ENCODE data around the gene PLD1.
"Not testable (repeated sequence)": the region's sequence is repeated elsewhere in the genome, so short reads cannot be mapped to it uniquely, and the experiment has no call there.

Gene PLD1

DNA sequence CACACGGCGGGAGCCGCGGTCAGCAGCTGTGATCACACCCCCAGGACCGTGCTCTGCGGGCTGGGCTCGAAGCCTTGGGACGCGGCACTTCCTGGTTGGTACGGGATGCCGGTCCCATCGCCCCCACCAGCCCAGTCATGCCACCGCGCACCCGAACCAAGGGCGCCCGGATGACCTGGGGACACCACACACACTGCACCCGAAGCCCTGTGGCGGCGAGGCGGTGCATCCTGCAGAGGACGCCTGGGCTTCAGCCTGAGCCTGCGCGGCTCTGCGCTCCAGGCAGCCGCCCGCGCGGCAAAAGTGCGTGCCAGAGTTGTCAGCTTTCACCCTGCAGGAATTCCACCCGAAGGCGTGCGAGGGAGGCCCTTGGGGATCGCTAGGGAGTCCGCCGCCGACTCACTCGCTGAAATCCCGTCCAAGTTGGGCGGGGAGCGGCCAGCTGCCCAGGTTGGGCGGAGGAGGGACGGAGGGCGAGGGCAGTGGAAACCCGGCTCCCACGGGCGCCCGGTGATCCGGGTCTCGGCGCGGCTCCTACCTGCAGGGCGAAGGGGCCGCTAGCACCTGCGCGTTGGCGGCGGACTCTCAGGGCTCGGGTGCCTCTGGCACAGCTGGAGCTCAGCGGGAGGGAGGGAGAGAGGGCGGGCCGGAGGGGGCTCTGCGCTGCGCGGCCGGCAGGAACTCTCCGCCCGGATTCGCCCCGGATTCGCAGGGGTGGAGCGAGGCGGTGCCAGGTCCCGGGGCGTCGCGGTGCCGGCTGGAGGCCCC lies at the start of gene PLD1:
PLD1 (minus strand) TSS at position 623 of the 768 bp plus-strand sequence. CDS start 72,432 bp downstream, outside the sequence.
- peak; percentile 68 for DNase-seq (ENCODE audit: low spot score)

DNA sequence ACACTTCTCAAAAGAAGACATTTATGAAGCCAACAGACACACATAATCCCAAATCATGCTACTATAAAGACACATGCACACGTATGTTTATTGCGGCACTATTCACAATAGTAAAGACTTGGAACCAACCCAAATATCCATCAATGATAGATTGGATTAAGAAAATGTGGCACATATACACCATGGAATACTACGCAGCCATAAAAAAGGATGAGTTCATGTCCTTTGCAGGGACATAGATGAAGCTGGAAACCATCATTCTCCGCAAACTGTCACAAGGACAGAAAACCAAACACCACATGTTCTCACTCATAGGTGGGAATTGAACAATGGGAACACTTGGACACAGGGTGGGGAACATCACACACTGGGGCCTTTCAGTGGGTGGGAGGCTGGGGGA lies 48.5 kb upstream of the PLD1 start:
- not testable (repeated sequence) for DNase-seq (ENCODE audit: low spot score)

DNA sequence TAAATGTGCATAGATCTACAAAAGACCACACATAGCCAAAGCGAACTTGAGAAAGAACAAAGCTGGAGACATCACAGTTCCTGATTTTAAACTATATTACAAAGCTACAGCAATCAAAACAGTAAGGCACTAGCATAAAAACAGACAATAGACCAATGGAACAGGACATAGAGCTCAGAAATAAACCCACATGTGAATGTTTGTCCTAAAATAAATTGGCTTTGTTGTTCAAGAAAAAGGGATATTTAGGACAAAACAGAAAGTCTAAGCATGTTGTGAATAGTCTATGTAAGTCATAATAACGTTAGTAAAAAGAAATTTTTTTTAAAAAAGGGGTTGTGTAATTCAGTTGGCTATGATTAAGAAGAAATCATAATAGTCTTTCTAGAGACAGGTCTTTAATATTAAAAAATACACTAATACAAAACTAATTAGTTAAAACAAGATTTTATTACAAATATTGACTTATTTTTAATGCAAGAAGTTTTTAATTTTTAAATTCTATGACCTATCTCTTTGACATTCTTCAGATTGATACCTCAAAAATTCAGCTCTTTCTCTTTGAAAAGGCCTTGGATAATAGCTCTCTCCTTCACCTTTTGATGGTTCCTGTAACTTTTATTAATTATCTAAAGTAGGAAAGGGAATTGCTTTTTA lies 44.5 kb upstream of the PLD1 start:
- no peak for DNase-seq (ENCODE audit: low spot score)

DNA sequence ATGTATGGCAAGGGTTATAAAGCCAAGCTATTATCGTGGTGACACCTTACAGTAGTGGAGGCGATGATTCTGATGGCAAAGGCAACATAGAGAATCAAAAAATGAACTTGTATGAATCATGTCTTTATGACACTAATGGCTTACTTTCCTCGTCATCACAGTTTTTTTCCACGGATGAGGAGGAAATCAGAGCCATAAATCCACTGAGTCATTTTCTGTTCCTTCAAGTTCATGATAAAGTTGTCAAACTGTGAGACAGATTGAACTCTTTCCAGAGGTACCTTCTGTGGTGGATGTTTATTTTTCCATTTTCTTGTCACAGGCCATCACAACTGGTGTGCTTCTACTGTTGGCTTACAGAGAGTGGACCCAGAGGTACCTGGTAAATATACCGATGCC lies 41.4 kb upstream of the PLD1 start:
- no peak for DNase-seq (ENCODE audit: low spot score)

- no peak for DNase-seq (ENCODE audit: low spot score)
Measured at GRCh38 chr3:171850960-171851659, 40.8 kb upstream of the PLD1 start.

GRCh38 chr3:171850320-171850959 lies 40.2 kb upstream of the PLD1 start:
- no peak for DNase-seq (ENCODE audit: low spot score)

DNA sequence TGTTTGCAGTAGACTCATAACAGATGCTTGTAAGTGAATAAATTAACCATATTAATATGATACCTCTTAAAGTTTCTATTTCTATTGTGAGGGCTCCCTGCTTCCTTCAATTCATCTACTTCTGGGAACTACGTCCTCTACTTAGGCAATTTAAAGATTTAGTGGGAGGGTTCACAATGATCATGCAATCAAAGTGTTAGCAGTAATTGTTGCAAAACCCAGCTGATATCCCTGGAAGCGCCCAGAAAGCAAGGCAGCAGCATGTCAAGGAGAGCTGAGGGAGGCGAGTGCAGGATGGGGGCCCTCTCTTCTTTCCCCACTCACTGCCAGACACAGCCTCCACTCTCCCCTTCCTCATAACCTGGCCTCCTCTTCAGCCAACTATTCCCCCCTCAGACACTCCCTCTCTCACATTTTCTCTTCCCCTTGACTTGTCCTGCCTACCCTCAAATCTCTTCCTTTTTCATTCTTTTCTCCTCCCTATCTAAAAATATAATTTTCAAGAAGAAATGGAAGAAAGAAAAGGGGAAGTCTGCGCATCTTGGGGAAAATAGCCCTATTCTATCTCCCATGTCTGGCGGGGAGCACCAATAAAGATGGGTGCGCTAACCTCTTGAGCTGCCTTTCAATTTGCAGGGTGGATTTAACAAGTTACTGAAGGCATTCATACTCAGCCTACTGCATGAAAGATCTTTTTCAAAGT lies 39.5 kb upstream of the PLD1 start:
- no peak for DNase-seq (ENCODE audit: low spot score)

DNA sequence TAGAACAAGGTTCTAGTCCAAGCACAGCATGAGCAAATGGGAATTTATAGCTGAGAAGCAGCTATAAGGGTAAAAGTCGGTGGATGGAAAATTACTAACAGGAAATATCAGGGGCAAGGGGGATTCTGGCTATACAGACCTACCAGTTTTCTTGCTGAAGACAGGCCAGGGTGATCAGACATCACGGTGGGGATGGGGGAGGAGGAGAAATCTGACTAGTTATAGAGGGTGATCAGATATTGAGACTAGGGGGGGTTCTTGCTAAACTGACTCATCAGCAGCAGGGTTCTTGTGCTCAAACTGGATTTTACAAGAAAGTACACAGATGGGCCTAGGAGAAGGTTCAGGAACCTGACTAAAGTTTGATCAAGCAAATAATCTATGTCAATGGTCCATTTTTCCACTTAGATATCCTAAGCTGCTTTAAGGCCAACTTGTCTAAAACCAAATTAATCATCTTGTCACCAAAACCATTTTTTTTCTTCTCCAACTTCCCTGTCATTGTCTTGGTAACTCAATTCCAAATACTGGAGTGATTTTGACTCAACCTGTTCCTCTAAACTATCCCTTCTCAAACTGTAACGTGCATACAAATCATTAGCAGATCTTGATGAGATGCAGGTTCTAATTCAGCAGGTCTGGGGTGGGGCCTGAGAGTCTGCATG lies 37.4 kb upstream of the PLD1 start:
- no peak for DNase-seq (ENCODE audit: low spot score)

DNA sequence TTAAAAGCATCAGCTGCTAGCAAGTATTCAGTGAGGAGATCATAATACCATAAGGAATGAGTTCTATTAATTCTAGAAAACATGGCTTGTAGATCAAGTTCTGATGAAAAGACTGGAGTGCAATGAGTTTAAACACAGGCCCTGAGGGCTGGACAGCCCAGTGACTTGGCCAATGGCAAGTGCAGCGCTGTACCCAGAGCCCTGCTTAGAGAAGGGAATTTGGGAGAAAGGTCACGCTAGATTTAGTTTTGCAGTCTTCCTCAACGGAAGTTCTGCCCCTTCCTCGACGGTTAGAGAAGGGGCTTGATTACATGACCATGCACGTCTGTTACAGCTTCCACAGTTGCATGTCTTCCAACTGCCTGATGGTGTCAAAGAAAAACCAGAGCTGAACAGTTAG lies 36.9 kb upstream of the PLD1 start:
- no peak for DNase-seq (ENCODE audit: low spot score)

GRCh38 chr3:171846597-171846996 lies 36.3 kb upstream of the PLD1 start:
- no peak for DNase-seq (ENCODE audit: low spot score)

GRCh38 chr3:171845481-171846284 lies 35.4 kb upstream of the PLD1 start:
- DNase-seq (ENCODE audit: low spot score), result no peak

DNA sequence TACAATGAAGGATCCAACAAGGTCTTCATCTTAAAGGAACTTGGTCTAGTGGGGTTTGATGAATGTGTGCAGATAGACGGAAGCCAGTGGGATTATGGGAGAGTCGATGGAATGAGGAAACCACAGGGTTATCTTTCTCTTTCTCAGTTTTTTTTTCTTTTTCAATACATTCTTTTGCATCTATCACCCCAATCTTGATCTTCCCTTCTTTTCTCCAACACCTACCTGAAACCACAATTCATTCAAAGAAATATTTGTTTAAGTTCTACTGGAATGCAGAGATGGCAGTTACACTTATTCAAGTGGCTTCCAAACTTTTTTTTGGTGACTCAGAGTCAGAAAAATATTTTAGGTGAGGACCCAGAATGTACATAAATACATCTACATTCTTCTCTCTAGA lies 34.6 kb upstream of the PLD1 start:
- no peak for DNase-seq (ENCODE audit: low spot score)

DNA sequence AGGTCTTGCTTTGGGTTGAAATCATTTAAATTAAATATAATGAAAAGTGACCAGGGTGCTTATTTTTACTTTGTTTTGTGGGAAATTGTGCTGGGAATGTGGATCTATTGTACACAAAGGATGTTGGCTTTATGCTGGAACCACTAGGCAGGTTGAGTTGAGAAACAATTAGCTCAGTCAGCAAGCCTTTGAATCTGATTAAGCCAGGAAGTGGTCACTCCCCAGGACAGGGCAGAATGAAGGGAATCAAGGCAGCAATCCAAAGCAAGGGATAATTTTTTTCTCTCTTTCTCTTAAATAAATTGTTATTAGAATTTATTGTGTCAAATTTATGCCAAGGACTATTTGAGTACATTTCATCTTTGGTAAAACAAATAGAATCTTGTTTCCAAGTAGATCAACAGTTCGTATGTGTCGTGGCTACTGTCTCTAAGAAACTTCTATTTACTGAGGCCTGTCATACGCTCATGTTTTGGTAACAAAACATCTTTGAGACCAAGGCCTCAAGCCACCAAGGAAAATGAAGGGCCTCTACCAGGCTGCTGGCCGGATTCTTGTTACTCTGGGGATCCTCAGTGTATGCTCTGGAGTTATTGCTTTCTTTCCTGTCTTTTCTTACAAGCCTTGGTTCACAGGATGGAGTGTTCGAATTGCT lies 32.7 kb upstream of the PLD1 start, which contains the start of gene TMEM212:
TMEM212 (plus strand) TSS at position 486 of the 655 bp plus-strand sequence; CDS start at position 521, 35 bp downstream.
- peak; percentile 56 for DNase-seq (ENCODE audit: low spot score)

DNA sequence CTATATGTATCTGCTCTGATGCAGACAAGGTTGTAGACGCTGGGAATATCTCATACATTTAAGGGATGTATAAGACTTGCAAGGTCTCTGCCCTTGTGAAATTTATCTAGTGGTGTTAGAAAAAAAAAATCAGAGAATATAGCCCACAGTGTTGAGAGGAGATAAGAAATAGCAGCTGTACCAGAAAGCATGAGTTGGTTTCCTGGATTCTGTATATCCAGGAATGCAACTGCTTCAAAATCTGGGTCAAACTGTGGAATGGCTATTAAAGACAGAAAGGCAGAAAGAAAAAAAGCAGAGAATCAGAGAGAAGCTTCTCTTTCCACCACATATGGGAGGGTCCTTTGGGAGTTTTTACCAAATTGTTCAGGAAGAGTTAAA lies 31.3 kb upstream of the PLD1 start:
- no peak for DNase-seq (ENCODE audit: low spot score)

- peak; percentile 17 for DNase-seq (ENCODE audit: low spot score)
Measured at GRCh38 chr3:171840811-171841619, 30.7 kb upstream of the PLD1 start.

- DNase-seq (ENCODE audit: low spot score), result no peak
Measured at GRCh38 chr3:171840445-171840810, 30.1 kb upstream of the PLD1 start.

DNA sequence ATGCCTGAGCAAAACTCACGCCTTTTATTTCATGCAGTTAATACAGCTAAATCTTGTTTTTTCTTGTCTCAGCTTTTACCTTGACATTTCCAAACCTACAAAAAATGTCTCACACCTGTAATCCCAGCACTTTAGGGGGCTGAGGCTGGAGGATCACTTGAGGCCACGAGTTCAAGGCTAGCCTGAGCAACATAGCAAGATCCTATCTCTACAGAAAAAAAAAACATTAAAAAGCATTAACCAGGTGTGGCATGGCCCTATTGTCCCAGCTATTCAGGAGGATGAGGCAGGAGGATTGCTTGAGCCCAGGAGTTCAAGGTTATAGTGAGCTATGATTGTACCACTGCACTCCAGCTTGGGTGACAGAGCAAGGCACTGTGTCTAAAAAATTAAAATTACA lies 29.0 kb upstream of the PLD1 start:
- no peak for DNase-seq (ENCODE audit: low spot score)

DNA sequence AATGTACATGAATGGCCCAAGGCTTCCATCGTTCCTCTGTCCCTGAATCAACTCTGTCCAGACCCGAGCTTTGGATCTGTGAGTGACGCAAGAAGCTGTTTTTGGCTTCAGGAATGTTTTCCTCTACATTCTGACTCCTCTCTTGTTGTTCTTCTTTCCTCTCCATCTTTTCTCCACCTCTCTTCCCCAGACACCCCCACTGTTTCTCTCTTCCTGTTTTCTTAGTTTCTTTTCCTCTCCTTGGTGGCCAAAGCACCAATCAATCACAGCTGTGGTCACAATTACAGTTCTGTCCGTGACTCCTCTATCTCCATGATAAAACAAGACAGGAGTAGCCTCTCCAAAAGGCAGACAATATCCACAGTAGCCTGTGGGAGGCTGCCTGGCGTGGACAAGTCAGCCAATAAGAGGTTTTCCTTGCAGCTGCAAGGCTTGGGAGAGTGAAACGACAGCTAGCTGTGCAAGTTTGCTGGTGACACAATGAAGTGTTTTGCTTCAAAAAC lies 28.0 kb upstream of the PLD1 start:
- peak; percentile 84 for DNase-seq (ENCODE audit: low spot score)

GRCh38 chr3:171837698-171838097 lies 27.4 kb upstream of the PLD1 start:
- no peak for DNase-seq (ENCODE audit: low spot score)
